HEK293 (cell line): ENCODE data around the gene CASKIN2.
A peak's percentile ranks its signal among the peaks of the same experiment; 100 is the strongest.

Experiments
- CTCF ChIA-PET: fragments of 350-600 bp; formaldehyde crosslinking; extraction: SDS; loops from one replicate; lab custom pipeline; 2021; ENCODE audit warnings: antibody characterized with exemption; lab: Yijun Ruan, JAX
- POLR2A ChIA-PET: fragments of 300-600 bp; formaldehyde crosslinking; extraction: SDS; loops from one replicate; lab custom pipeline; 2020; ENCODE audit warnings: antibody characterized with exemption, inconsistent platforms; lab: Yijun Ruan, JAX
- H3K27ac ChIP-seq: fragments of 200-500 bp; sonication (Bioruptor generic); 2 replicates; pipeline ENCODE4 v1.5.1; 2014; ENCODE audit warnings: low read depth, low read length, control low read depth, inconsistent platforms; ENCODE audit errors: extremely low read depth
- H3K36me3 ChIP-seq, 2 experiments: fragments of 200-500 bp in 1 of 2; sonication (Bioruptor generic) in 1 of 2; 1 replicate in 1 of 2; 2 replicates in 1 of 2; pipeline ENCODE4 v1.5.1; 2014 to 2017; ENCODE audit warnings: inconsistent platforms in 2 of 2, low read length in 2 of 2; ENCODE audit not compliant: control insufficient read depth in 2 of 2, insufficient read depth in 1 of 2
- H3K4me1 ChIP-seq: fragments of 200-500 bp; sonication (Bioruptor generic); 2 replicates; pipeline ENCODE4 v1.5.1; 2014; ENCODE audit warnings: mild to moderate bottlenecking, low read length, inconsistent platforms; ENCODE audit not compliant: control insufficient read depth, insufficient read depth
- H3K4me3 ChIP-seq: 2 replicates; pipeline ENCODE4 v1.5.1; 2011; ENCODE audit warnings: low read depth, mild to moderate bottlenecking, control low read depth, low read length, moderate library complexity
- H3K9me3 ChIP-seq: fragments of 200-500 bp; sonication (Bioruptor generic); 2 replicates; pipeline ENCODE4 v1.5.1; 2014; ENCODE audit warnings: low read depth, low read length, inconsistent platforms; ENCODE audit not compliant: control insufficient read depth, insufficient read depth
- FEZF1 ChIP-seq: fragments of 450-650 bp; formaldehyde crosslinking; IDR thresholded peaks from 2 replicates; pipeline ENCODE4 v1.5.1; 2016; ENCODE audit warnings: missing biosample characterization, missing genetic modification characterization
- KLF7 ChIP-seq: fragments of 450-650 bp; formaldehyde crosslinking; IDR thresholded peaks from 2 replicates; pipeline ENCODE4 v1.5.1; 2016; ENCODE audit warnings: missing biosample characterization, missing genetic modification characterization, borderline replicate concordance
- KLF9 ChIP-seq: fragments of 450-650 bp; formaldehyde crosslinking; IDR thresholded peaks from 2 replicates; pipeline ENCODE4 v1.5.1; 2016; ENCODE audit warnings: missing biosample characterization, missing genetic modification characterization, low read depth
- RBAK ChIP-seq: fragments of 450-650 bp; formaldehyde crosslinking; IDR thresholded peaks from 2 replicates; pipeline ENCODE4 v1.5.1; 2016; ENCODE audit warnings: missing biosample characterization, missing genetic modification characterization
- SCRT2 ChIP-seq: fragments of 450-650 bp; formaldehyde crosslinking; IDR thresholded peaks from 2 replicates; pipeline ENCODE4 v1.5.1; 2016; ENCODE audit warnings: missing biosample characterization, missing genetic modification characterization
- YY1 ChIP-seq: fragments of 450-650 bp; formaldehyde crosslinking; IDR thresholded peaks from 2 replicates; pipeline ENCODE4 v1.5.1; 2018; ENCODE audit warnings: missing biosample characterization, missing genetic modification characterization
- ZBTB20 ChIP-seq: fragments of 450-650 bp; formaldehyde crosslinking; IDR thresholded peaks from 2 replicates; pipeline ENCODE4 v1.5.1; 2016; ENCODE audit warnings: missing biosample characterization, missing genetic modification characterization
- ZFP37 ChIP-seq: fragments of 450-650 bp; formaldehyde crosslinking; IDR thresholded peaks from 2 replicates; pipeline ENCODE4 v1.5.1; 2016; ENCODE audit warnings: missing biosample characterization, missing genetic modification characterization
- ZNF114 ChIP-seq: fragments of 450-650 bp; formaldehyde crosslinking; IDR thresholded peaks from 2 replicates; pipeline ENCODE4 v1.5.0; 2017; ENCODE audit warnings: missing biosample characterization, missing genetic modification characterization
- ZNF132 ChIP-seq: fragments of 450-650 bp; formaldehyde crosslinking; IDR thresholded peaks from 2 replicates; pipeline ENCODE4 v1.5.1; 2017; ENCODE audit warnings: missing biosample characterization, missing genetic modification characterization, borderline replicate concordance
- ZNF157 ChIP-seq: fragments of 450-650 bp; formaldehyde crosslinking; IDR thresholded peaks from 2 replicates; pipeline ENCODE4 v1.5.1; 2016; ENCODE audit warnings: missing biosample characterization, missing genetic modification characterization
- ZNF184 ChIP-seq: fragments of 450-650 bp; IDR thresholded peaks from 2 replicates; pipeline ENCODE4 v1.5.1; 2018; ENCODE audit warnings: missing biosample characterization, mild to moderate bottlenecking, missing genetic modification characterization
- ZNF239 ChIP-seq: fragments of 450-650 bp; formaldehyde crosslinking; IDR thresholded peaks from 2 replicates; pipeline ENCODE4 v1.5.1; 2016; ENCODE audit warnings: missing biosample characterization, missing genetic modification characterization
- ZNF366 ChIP-seq: fragments of 450-650 bp; formaldehyde crosslinking; conservative IDR thresholded peaks from 2 replicates; pipeline ENCODE4 v1.5.1; 2016; ENCODE audit warnings: missing biosample characterization, missing genetic modification characterization
- ZNF37A ChIP-seq: fragments of 450-650 bp; IDR thresholded peaks from 2 replicates; pipeline ENCODE4 v1.5.1; 2018; ENCODE audit warnings: missing biosample characterization, missing genetic modification characterization
- ZNF391 ChIP-seq: fragments of 450-650 bp; formaldehyde crosslinking; IDR thresholded peaks from 2 replicates; pipeline ENCODE4 v1.5.1; 2016; ENCODE audit warnings: low read depth, missing biosample characterization, missing genetic modification characterization, borderline replicate concordance
- ZNF449 ChIP-seq: fragments of 450-650 bp; formaldehyde crosslinking; IDR thresholded peaks from 2 replicates; pipeline ENCODE4 v1.5.1; 2017; ENCODE audit warnings: missing biosample characterization, mild to moderate bottlenecking, missing genetic modification characterization, moderate library complexity
- ZNF473 ChIP-seq: fragments of 450-650 bp; formaldehyde crosslinking; IDR thresholded peaks from 2 replicates; pipeline ENCODE4 v1.5.1; 2017; ENCODE audit warnings: missing biosample characterization, missing genetic modification characterization
- ZNF624 ChIP-seq: fragments of 450-650 bp; formaldehyde crosslinking; IDR thresholded peaks from 2 replicates; pipeline ENCODE4 v1.5.1; 2017; ENCODE audit warnings: missing biosample characterization, missing genetic modification characterization
- ZNF777 ChIP-seq: fragments of 450-650 bp; formaldehyde crosslinking; IDR thresholded peaks from 2 replicates; pipeline ENCODE4 v1.5.1; 2017; ENCODE audit warnings: missing biosample characterization, missing genetic modification characterization, borderline replicate concordance
- ZNF785 ChIP-seq: fragments of 450-650 bp; formaldehyde crosslinking; IDR thresholded peaks from 2 replicates; pipeline ENCODE4 v1.5.1; 2016; ENCODE audit warnings: missing biosample characterization, missing genetic modification characterization
- ZNF792 ChIP-seq: fragments of 450-650 bp; formaldehyde crosslinking; IDR thresholded peaks from 2 replicates; pipeline ENCODE4 v1.5.1; 2016; ENCODE audit warnings: missing biosample characterization, missing genetic modification characterization
- ZNF837 ChIP-seq: fragments of 450-650 bp; formaldehyde crosslinking; IDR thresholded peaks from 2 replicates; pipeline ENCODE4 v1.5.1; 2016; ENCODE audit warnings: missing biosample characterization, missing genetic modification characterization
- TF ChIP-seq, protein P1 (sequence below): fragments of 450-650 bp; formaldehyde crosslinking; IDR thresholded peaks from 2 replicates; pipeline ENCODE4 v1.5.1; 2016; ENCODE audit warnings: missing biosample characterization, missing genetic modification characterization
- TF ChIP-seq, protein P2 (sequence below): fragments of 450-650 bp; formaldehyde crosslinking; IDR thresholded peaks from 2 replicates; pipeline ENCODE4 v1.5.1; 2016; ENCODE audit warnings: missing biosample characterization, missing genetic modification characterization
- TF ChIP-seq, protein P3 (sequence below): fragments of 450-650 bp; formaldehyde crosslinking; IDR thresholded peaks from 2 replicates; pipeline ENCODE4 v1.5.1; 2016; ENCODE audit warnings: missing biosample characterization, missing genetic modification characterization
- TF ChIP-seq, protein P4 (sequence below): fragments of 450-650 bp; formaldehyde crosslinking; IDR thresholded peaks from 2 replicates; pipeline ENCODE4 v1.5.1; 2016; ENCODE audit warnings: missing biosample characterization, missing genetic modification characterization

Gene CASKIN2

DNA sequence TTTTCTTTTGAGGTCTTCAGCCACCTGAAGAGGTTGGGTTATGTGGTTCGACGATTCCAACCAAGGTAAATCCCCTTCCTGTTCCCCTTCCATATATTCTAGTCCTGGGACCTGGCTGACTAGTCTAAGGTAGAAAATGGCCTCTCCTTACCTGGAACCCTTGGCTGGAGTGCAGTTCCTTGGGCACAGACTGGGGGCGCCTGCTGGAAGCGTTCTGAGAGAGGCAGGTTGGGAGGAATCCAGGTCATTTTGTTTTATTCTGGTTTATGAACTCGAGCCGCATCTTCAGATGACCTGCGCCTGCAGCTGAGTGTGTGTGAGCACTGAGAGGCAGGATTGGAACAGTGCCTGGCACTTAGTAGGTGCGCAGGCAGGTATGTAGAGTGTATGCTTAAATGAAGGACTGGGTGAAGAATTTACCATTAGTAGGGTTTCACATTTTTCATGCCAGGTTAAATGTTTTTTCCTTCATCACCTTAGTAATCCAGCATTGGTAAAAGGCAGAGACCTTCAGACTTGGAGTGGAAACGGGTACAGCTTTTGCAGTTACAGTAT, 3.7 kb upstream of the CASKIN2 start (continued):
- TF ChIP-seq YY1 (tag by site-specific recombination) (no peak), FEZF1 (tag by site-specific recombination) (no peak), ZNF624 (tag by site-specific recombination) (no peak), ZNF366 (no peak), ZNF785 (tag by site-specific recombination) (no peak), ZNF777 (tag by site-specific recombination) (no peak), ZNF157 (tag by site-specific recombination) (no peak), ZNF132 (tag by site-specific recombination) (no peak), SCRT2 (no peak)
- TF ChIP-seq, protein P1, sequence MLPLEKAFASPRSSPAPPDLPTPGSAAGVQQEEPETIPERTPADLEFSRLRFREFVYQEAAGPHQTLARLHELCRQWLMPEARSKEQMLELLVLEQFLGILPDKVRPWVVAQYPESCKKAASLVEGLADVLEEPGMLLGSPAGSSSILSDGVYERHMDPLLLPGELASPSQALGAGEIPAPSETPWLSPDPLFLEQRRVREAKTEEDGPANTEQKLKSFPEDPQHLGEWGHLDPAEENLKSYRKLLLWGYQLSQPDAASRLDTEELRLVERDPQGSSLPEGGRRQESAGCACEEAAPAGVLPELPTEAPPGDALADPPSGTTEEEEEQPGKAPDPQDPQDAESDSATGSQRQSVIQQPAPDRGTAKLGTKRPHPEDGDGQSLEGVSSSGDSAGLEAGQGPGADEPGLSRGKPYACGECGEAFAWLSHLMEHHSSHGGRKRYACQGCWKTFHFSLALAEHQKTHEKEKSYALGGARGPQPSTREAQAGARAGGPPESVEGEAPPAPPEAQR (tag by site-specific recombination) = no peak
- TF ChIP-seq, protein P2, sequence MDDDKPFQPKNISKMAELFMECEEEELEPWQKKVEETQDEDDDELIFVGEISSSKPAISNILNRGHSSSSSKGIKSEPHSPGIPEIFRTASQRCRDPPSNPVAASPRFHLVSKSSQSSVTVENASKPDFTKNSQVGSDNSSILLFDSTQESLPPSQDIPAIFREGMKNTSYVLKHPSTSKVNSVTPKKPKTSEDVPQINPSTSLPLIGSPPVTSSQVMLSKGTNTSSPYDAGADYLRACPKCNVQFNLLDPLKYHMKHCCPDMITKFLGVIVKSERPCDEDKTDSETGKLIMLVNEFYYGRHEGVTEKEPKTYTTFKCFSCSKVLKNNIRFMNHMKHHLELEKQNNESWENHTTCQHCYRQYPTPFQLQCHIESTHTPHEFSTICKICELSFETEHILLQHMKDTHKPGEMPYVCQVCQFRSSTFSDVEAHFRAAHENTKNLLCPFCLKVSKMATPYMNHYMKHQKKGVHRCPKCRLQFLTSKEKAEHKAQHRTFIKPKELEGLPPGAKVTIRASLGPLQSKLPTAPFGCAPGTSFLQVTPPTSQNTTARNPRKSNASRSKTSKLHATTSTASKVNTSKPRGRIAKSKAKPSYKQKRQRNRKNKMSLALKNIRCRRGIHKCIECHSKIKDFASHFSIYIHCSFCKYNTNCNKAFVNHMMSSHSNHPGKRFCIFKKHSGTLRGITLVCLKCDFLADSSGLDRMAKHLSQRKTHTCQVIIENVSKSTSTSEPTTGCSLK = no peak

- Histone ChIP-seq H3K27ac (no peak overlapping the region), H3K9me3 (no peaks in the 10 kb centered on the region), H3K4me1 (no peaks in the 10 kb centered on the region), H3K36me3 (peaks cover 14 to 55% of the 10 kb centered on the region in 2 experiments; a peak in 2 of 3 replicates), H3K4me3 (no peak overlapping the region)
- TF ChIP-seq ZNF473 = no peak
- TF ChIP-seq, protein P3, sequence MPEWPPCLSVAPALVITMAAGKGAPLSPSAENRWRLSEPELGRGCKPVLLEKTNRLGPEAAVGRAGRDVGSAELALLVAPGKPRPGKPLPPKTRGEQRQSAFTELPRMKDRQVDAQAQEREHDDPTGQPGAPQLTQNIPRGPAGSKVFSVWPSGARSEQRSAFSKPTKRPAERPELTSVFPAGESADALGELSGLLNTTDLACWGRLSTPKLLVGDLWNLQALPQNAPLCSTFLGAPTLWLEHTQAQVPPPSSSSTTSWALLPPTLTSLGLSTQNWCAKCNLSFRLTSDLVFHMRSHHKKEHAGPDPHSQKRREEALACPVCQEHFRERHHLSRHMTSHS (tag by site-specific recombination) = no peak
- no peak for TF ChIP-seq ZFP37 (tag by site-specific recombination)
- TF ChIP-seq ZNF391 = no peak
- no peak for TF ChIP-seq ZNF184 (tag by site-specific recombination)
- TF ChIP-seq ZNF37A = no peak
- TF ChIP-seq ZNF239 (tag by site-specific recombination) = no peak
- POLR2A ChIA-PET = interaction anchor here (0.7 kb wide), 1 partner anchor 645 kb away, joined by 3 read pairs; the partner anchor contains the start of gene FDXR
- CTCF ChIA-PET = interaction anchor here (0.6 to 3.3 kb wide), 6 partner anchors 14 to 870 kb away, joined by 3 to 20 read pairs (median 4); no protein-coding TSS in a partner anchor
Measured at GRCh38 chr17:75518201-75518600, 2.9 kb upstream of the CASKIN2 start.

DNA sequence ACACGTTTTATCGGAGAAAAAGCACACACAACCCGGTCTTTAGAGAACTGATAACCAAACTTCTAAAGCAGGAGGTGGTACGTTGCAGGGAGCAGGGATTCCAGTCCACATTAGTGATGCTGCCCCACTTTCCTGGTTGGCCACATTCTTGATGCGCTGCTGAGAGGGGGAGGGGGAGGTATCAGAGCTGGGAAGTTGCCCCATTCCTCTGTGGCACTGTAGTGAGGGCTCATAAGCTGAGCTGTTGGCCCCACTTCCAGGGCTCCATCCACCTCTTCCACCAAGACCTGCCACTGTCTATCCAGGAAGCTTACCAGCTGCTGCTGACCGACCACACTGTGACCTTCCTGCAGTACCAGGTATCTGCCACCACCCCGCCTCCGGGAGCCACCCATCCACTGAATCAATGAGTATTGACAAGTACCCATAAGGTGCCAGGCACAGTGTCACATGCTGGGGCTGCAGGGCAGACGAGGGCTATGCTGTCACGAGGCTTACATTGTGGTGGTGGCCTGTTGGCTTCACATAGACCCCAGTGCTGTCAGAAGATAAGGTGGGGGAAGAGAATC, 2.0 kb upstream of the CASKIN2 start:
- ChIA-PET POLR2A (interaction anchor here (0.7 to 1.7 kb wide), 5 partner anchors 7 to 644 kb away, joined by 3 to 35 read pairs (median 5); partner anchors contain the start of genes FDXR, LLGL2, RECQL5 and SAP30BP), CTCF (interaction anchor here (0.6 to 3.3 kb wide), 9 partner anchors 13 to 105 kb away, joined by 3 to 20 read pairs (median 3); no protein-coding TSS in a partner anchor)
- Histone ChIP-seq H3K4me3 (peak overlapping the region; percentile 87), H3K4me1 (no peaks in the 10 kb centered on the region), H3K9me3 (no peaks in the 10 kb centered on the region), H3K27ac (no peak overlapping the region), H3K36me3 (peaks cover 22 to 54% of the 10 kb centered on the region in 2 experiments; a peak in 2 of 3 replicates)
- TF ChIP-seq ZBTB20 (tag by site-specific recombination) (peak; percentile 8; the same call in 1 of the 2 replicates), SCRT2 (no peak), ZNF114 (tag by site-specific recombination) (no peak), YY1 (tag by site-specific recombination) (no peak), ZNF449 (tag by site-specific recombination) (peak; percentile 82), RBAK (no peak), ZNF837 (tag by site-specific recombination) (no peak), KLF7 (tag by site-specific recombination) (no peak), KLF9 (tag by site-specific recombination) (no peak), ZNF792 (tag by site-specific recombination) (no peak)
- TF ChIP-seq, protein P4, sequence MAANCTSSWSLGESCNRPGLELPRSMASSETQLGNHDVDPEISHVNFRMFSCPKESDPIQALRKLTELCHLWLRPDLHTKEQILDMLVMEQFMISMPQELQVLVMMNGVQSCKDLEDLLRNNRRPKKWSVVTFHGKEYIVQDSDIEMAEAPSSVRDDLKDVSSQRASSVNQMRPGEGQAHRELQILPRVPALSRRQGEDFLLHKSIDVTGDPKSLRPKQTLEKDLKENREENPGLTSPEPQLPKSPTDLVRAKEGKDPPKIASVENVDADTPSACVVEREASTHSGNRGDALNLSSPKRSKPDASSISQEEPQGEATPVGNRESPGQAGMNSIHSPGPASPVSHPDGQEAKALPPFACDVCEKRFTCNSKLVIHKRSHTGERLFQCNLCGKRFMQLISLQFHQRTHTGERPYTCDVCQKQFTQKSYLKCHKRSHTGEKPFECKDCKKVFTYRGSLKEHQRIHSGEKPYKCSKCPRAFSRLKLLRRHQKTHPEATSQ (tag by site-specific recombination) = no peak
